GM12878 (cell line): ENCODE results near the gene ZNF621. TPM values are rescaled to one million over a fixed set of nuclear protein-coding genes. Genes with fewer than 3 reads are reported as not detected.

Experiments
- ATAC-seq: fragments of 200-7000 bp; cut with Tn5 transposase; 3 replicates; pipeline ENCODE4 v1.9.1; 2020; ENCODE audit warnings: mild to moderate bottlenecking, moderate library complexity
- BruUV-seq: library from RNA; stranded (reverse); fragments of 400-500 nt; replicated peaks from 2 replicates; lab custom pipeline; 2021; lab: Mats Ljungman, UMichigan
- CTCF ChIA-PET: fragments of 300-600 bp; sonication (Branson Sonifier 250); formaldehyde crosslinking; extraction: SDS; loops from one replicate; lab custom pipeline; 2021; ENCODE audit warnings: inconsistent platforms; lab: Yijun Ruan, JAX
- POLR2A ChIA-PET: fragments of 350-600 bp; formaldehyde crosslinking; extraction: SDS; loops from one replicate; lab custom pipeline; 2021; ENCODE audit warnings: inconsistent platforms; lab: Charles Lee
- RAD21 ChIA-PET: fragments of 300-600 bp; sonication (Branson Sonifier 250); formaldehyde crosslinking; loops from one replicate; lab custom pipeline; 2023; ENCODE audit warnings: antibody characterized with exemption; ENCODE audit not compliant: unreplicated experiment; lab: Charles Lee
- SMC1A ChIA-PET: fragments of 300-600 bp; sonication (Branson Sonifier 250); formaldehyde crosslinking; loops from one replicate; lab custom pipeline; 2023; ENCODE audit not compliant: unreplicated experiment, uncharacterized antibody; lab: Charles Lee
- DNase-seq: peaks from one replicate; pipeline ENCODE4 v3.0.0-alpha.2; 2011; ENCODE audit warnings: low read depth, low spot score
- FAIRE-seq: peaks from 3 replicates; lab custom pipeline; 2011; peaks lifted over from hg19 to GRCh38; lab: Jason Lieb, UNC
- H2AFZ ChIP-seq: 2 replicates; pipeline ENCODE4 v1.6.0; 2011; ENCODE audit warnings: low read depth, low read length, control low read depth; ENCODE audit not compliant: control insufficient read depth
- H3K27ac ChIP-seq: 2 replicates; pipeline ENCODE4 v1.5.1; 2011; ENCODE audit warnings: control low read depth; ENCODE audit not compliant: control insufficient read depth, insufficient read depth
- H3K27me3 ChIP-seq, 2 experiments: replicated peaks in 1 of 2; 2 replicates each; pipeline versions ENCODE4 v1.6.0 to v1.6.1; 2011; ENCODE audit warnings: low read length in 1 of 2; ENCODE audit not compliant: control insufficient read depth in 2 of 2, insufficient read depth in 2 of 2
- H3K36me3 ChIP-seq, 2 experiments: 2 replicates each; pipeline ENCODE4 v1.5.1; 2011; ENCODE audit warnings: low read length in 1 of 2; ENCODE audit not compliant: control insufficient read depth in 2 of 2, insufficient read depth in 2 of 2
- H3K4me1 ChIP-seq: 2 replicates; pipeline ENCODE4 v1.6.1; 2011; ENCODE audit warnings: mild to moderate bottlenecking, low read length, moderate library complexity, mixed read lengths; ENCODE audit not compliant: control insufficient read depth, insufficient read depth
- H3K4me2 ChIP-seq: 2 replicates; pipeline ENCODE4 v1.6.0; 2011; ENCODE audit warnings: control low read depth; ENCODE audit not compliant: control insufficient read depth, insufficient read depth
- H3K4me3 ChIP-seq: fragments of 200-600 bp; sonication (generic); 2 replicates; pipeline ENCODE4 v1.5.1; 2016
- H3K79me2 ChIP-seq: 2 replicates; pipeline ENCODE4 v1.6.0; 2011; ENCODE audit warnings: low read length; ENCODE audit not compliant: control insufficient read depth, insufficient read depth
- H3K9ac ChIP-seq: 2 replicates; pipeline ENCODE4 v1.8.0; 2011; ENCODE audit warnings: low read length, control low read depth, mixed read lengths; ENCODE audit not compliant: control insufficient read depth, insufficient read depth
- H3K9me3 ChIP-seq: replicated peaks from 3 replicates; pipeline ENCODE4 v1.5.1; 2011; ENCODE audit warnings: mild to moderate bottlenecking, low read length; ENCODE audit not compliant: control insufficient read depth, insufficient read depth
- H4K20me1 ChIP-seq: 2 replicates; pipeline ENCODE4 v1.6.0; 2011; ENCODE audit not compliant: control insufficient read depth, insufficient read depth
- DPF2 ChIP-seq: fragments of 450-650 bp; IDR thresholded peaks from 2 replicates; pipeline ENCODE4 v1.6.1; 2017; ENCODE audit warnings: mild to moderate bottlenecking
- EED ChIP-seq: sonication (generic); IDR thresholded peaks from 2 replicates; pipeline ENCODE4 v1.6.1; 2016; ENCODE audit warnings: antibody characterized with exemption, low read depth
- MTA2 ChIP-seq: fragments of 450-650 bp; IDR thresholded peaks from 2 replicates; pipeline ENCODE4 v1.6.1; 2016; ENCODE audit warnings: low read depth, mild to moderate bottlenecking, moderate library complexity
- NR2C1 ChIP-seq: fragments of 450-650 bp; IDR thresholded peaks from 2 replicates; pipeline ENCODE4 v1.6.1; 2017; ENCODE audit warnings: antibody characterized with exemption, mild to moderate bottlenecking, moderate library complexity
- POLR2AphosphoS5 ChIP-seq: IDR thresholded peaks from 2 replicates; pipeline ENCODE4 v1.6.1; 2011; ENCODE audit warnings: mild to moderate bottlenecking, low read length, inconsistent platforms
- RAD21 ChIP-seq: IDR thresholded peaks from 2 replicates; pipeline ENCODE4 v1.6.1; 2011; ENCODE audit warnings: mild to moderate bottlenecking, low read depth, low read length, moderate library complexity; ENCODE audit not compliant: insufficient read depth
- SIN3A ChIP-seq: IDR thresholded peaks from 2 replicates; pipeline ENCODE4 v1.6.1; 2012; ENCODE audit warnings: low read depth, low read length, improper control_type of control experiment
- TARDBP ChIP-seq: IDR thresholded peaks from 2 replicates; pipeline ENCODE4 v1.6.1; 2016; ENCODE audit warnings: borderline replicate concordance
- ZNF207 ChIP-seq: fragments of 450-650 bp; IDR thresholded peaks from 2 replicates; pipeline ENCODE4 v1.6.1; 2014; ENCODE audit warnings: antibody characterized with exemption, mild to moderate bottlenecking, borderline replicate concordance
- WGBS: methylation state at CpG from one replicate; pipeline ENCODE4 v1.1.6; 2016; ENCODE audit warnings: low lambda C conversion rate; ENCODE audit not compliant: insufficient replicate concordance, insufficient coverage; ENCODE audit errors: missing lambda C conversion rate; 5-methylcytosine and 5-hydroxymethylcytosine counted together
- in situ Hi-C: fragments of 300-500 bp; cut with MboI; formaldehyde crosslinking; loops from 9 replicates; pipeline ENCODE4 v1.14.3; 2018; ENCODE audit warnings: mixed read lengths
- intact Hi-C: fragments of 100-400 bp; cut with micrococcal nuclease; formaldehyde crosslinking; loops from one replicate; pipeline ENCODE4 v1.14.2; 2022; ENCODE audit not compliant: unreplicated experiment
- polyA plus RNA-seq, 11 experiments: library from polyadenylated mRNA; depleted of rRNA in 4 of 11; unstranded in 6 of 11; stranded (reverse) in 5 of 11; fragments of >200 nt; fragmentation: Nextera tagmentation in 4 of 11; fragmentation: Illumina TruSeq in 1 of 11; extraction: Ambion mirVana in 4 of 11; extraction: Trizol in 1 of 11; gene quantifications; 1 replicate in 1 of 11; 2 replicates in 10 of 11; pipeline versions ENCODE4 v1.2.1 to v1.2.3, GENCODE V29; 2011 to 2016; ENCODE audit warnings: inconsistent platforms in 2 of 11, missing spikeins in 2 of 11, low read depth in 1 of 11
- total RNA-seq, 4 experiments: library from RNA; depleted of rRNA in 3 of 4; stranded (reverse); fragments of >200 nt in 3 of 4; fragmentation: Illumina TruSeq in 1 of 4; extraction: Trizol in 1 of 4; gene quantifications; 2 replicates each; pipeline versions ENCODE4 v1.2.1 to v1.2.3, GENCODE V29; 2013 to 2021
- TF ChIP-seq, protein P1 (sequence below): fragments of 450-650 bp; IDR thresholded peaks from 2 replicates; pipeline ENCODE4 v1.6.1; 2017; ENCODE audit warnings: borderline replicate concordance
- TF ChIP-seq, protein P2 (sequence below): fragments of 450-650 bp; IDR thresholded peaks from 2 replicates; pipeline ENCODE4 v1.6.1; 2017; ENCODE audit warnings: mild to moderate bottlenecking, low read depth, inconsistent platforms; ENCODE audit not compliant: poor library complexity, severe bottlenecking
- TF ChIP-seq, protein P3 (sequence below): fragments of 450-650 bp; IDR thresholded peaks from 2 replicates; pipeline ENCODE4 v1.6.1; 2016; ENCODE audit warnings: mild to moderate bottlenecking
- TF ChIP-seq, protein P4 (sequence below): IDR thresholded peaks from 2 replicates; pipeline ENCODE4 v1.6.1; 2012; ENCODE audit warnings: low read depth, low read length, improper control_type of control experiment

Gene ZNF621
- total and polyA plus RNA-seq, 10 of the 15 experiments (the other 5 are each of a cell fraction or from before 2014, with no cell fraction given) = 2.9 to 26.3 (median 11.9) TPM

DNA sequence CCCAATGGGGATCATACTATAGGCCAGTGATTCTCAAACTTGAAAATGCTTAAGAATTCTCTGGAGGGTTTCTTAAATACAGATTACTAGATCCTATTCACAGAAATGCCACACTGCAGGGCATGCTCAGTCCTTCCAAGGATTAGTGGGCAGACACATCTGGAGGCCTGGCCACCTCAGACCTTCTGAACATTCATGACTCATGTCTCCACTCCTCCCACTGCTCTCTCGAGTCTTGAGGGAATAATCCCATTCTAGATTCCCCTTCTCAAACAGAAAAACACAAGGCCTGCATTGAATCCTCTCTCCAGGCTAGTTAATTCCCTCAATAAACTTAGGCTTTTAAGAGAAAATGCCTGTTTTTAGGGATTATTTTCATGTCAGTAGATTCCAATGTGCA lies 22.1 kb downstream of the ZNF621 start:
- no peak overlapping the region for H3K27ac ChIP-seq
- H3K4me3 ChIP-seq = no peak overlapping the region
- no peaks in the 10 kb centered on the region for H4K20me1 ChIP-seq
- ChIA-PET RAD21 (no interaction called here), CTCF (no interaction called here), POLR2A (interaction anchor here (0.8 kb wide), 1 partner anchor 10 kb away, joined by 3 read pairs; no protein-coding TSS in a partner anchor), SMC1A (interaction anchor here (0.6 kb wide), 1 partner anchor 23 kb away, joined by 3 read pairs; no protein-coding TSS in a partner anchor)
- no peak overlapping the region for H3K4me2 ChIP-seq
- no peaks in the 10 kb centered on the region for H3K4me1 ChIP-seq
- DNase-seq = no peak
- no peaks in the 10 kb centered on the region for H3K9me3 ChIP-seq
- intact Hi-C loops (no loop called here), in situ Hi-C loops (no loop called here)
- no peaks in the 10 kb centered on the region for H3K36me3 ChIP-seq
- no peak for ATAC-seq
- no peak overlapping the region for H2AFZ ChIP-seq
- TF ChIP-seq ZNF207 (no peak), NR2C1 (no peak), TARDBP (no peak), DPF2 (no peak)
- 50% methylated on average over 1 of the region's 1 CpG for WGBS
- H3K79me2 ChIP-seq = no peaks in the 10 kb centered on the region
- BruUV-seq = no TSS peak
- H3K9ac ChIP-seq = no peak overlapping the region
- no peaks in the 10 kb centered on the region for H3K27me3 ChIP-seq
- FAIRE-seq = no peak

DNA sequence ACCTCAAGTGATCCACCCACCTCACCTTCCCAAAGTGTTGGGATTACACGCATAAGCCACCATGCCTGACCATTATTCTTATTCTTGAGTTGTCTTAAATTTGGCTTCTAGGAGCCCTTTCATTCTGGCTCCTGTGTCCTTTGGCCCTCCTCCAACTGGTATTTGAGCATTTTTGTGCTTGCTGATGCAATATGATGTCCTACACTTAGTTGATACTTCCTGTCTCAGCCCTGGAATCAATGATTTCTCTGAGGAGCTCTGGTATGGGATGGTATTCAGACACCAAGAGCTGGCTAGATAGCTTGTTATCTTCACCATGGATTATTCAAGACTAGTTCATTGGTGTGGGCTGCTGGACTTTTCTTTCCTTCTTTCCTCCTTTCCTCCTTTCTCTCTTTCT lies 25.4 kb downstream of the ZNF621 start:
- in situ Hi-C loops = no loop called here
- TF ChIP-seq, protein P1, sequence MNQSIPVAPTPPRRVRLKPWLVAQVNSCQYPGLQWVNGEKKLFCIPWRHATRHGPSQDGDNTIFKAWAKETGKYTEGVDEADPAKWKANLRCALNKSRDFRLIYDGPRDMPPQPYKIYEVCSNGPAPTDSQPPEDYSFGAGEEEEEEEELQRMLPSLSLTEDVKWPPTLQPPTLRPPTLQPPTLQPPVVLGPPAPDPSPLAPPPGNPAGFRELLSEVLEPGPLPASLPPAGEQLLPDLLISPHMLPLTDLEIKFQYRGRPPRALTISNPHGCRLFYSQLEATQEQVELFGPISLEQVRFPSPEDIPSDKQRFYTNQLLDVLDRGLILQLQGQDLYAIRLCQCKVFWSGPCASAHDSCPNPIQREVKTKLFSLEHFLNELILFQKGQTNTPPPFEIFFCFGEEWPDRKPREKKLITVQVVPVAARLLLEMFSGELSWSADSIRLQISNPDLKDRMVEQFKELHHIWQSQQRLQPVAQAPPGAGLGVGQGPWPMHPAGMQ = no peak
- TF ChIP-seq EED (no peak), RAD21 (no peak), SIN3A (no peak), POLR2AphosphoS5 (no peak), MTA2 (no peak)
- TF ChIP-seq, protein P2, sequence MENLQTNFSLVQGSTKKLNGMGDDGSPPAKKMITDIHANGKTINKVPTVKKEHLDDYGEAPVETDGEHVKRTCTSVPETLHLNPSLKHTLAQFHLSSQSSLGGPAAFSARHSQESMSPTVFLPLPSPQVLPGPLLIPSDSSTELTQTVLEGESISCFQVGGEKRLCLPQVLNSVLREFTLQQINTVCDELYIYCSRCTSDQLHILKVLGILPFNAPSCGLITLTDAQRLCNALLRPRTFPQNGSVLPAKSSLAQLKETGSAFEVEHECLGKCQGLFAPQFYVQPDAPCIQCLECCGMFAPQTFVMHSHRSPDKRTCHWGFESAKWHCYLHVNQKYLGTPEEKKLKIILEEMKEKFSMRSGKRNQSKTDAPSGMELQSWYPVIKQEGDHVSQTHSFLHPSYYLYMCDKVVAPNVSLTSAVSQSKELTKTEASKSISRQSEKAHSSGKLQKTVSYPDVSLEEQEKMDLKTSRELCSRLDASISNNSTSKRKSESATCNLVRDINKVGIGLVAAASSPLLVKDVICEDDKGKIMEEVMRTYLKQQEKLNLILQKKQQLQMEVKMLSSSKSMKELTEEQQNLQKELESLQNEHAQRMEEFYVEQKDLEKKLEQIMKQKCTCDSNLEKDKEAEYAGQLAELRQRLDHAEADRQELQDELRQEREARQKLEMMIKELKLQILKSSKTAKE = no peak
- TF ChIP-seq, protein P3, sequence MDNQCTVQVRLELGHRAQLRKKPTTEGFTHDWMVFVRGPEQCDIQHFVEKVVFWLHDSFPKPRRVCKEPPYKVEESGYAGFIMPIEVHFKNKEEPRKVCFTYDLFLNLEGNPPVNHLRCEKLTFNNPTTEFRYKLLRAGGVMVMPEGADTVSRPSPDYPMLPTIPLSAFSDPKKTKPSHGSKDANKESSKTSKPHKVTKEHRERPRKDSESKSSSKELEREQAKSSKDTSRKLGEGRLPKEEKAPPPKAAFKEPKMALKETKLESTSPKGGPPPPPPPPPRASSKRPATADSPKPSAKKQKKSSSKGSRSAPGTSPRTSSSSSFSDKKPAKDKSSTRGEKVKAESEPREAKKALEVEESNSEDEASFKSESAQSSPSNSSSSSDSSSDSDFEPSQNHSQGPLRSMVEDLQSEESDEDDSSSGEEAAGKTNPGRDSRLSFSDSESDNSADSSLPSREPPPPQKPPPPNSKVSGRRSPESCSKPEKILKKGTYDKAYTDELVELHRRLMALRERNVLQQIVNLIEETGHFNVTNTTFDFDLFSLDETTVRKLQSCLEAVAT = no peak
- TF ChIP-seq, protein P4, sequence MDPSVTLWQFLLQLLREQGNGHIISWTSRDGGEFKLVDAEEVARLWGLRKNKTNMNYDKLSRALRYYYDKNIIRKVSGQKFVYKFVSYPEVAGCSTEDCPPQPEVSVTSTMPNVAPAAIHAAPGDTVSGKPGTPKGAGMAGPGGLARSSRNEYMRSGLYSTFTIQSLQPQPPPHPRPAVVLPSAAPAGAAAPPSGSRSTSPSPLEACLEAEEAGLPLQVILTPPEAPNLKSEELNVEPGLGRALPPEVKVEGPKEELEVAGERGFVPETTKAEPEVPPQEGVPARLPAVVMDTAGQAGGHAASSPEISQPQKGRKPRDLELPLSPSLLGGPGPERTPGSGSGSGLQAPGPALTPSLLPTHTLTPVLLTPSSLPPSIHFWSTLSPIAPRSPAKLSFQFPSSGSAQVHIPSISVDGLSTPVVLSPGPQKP = no peak
- no TSS peak for BruUV-seq
- Histone ChIP-seq H3K4me3 (no peak overlapping the region), H3K9me3 (no peaks in the 10 kb centered on the region), H2AFZ (no peak overlapping the region), H3K4me2 (no peak overlapping the region), H3K36me3 (no peaks in the 10 kb centered on the region), H3K27ac (no peak overlapping the region), H3K4me1 (no peaks in the 10 kb centered on the region), H3K9ac (no peak overlapping the region), H3K79me2 (no peaks in the 10 kb centered on the region), H4K20me1 (no peaks in the 10 kb centered on the region), H3K27me3 (no peaks in the 10 kb centered on the region)
- no peak for ATAC-seq
- no peak for DNase-seq
- SMC1A ChIA-PET = interaction anchor here (0.6 kb wide), 1 partner anchor 1999 kb away, joined by 3 read pairs; no protein-coding TSS in a partner anchor
- POLR2A ChIA-PET = no interaction called here
- intact Hi-C loops = no loop called here
- 100% methylated on average over 1 of the region's 1 CpG for WGBS
- CTCF ChIA-PET = no interaction called here
- RAD21 ChIA-PET = no interaction called here
- FAIRE-seq = no peak
